HL-60 (cell line): ENCODE data around the gene ODAPH.

Source experiments
- POLR2AphosphoS5 ChIP-seq: IDR thresholded peaks from 2 replicates; pipeline ENCODE4 v1.6.1; 2012; ENCODE audit warnings: low read depth
- TF ChIP-seq, protein P1 (sequence below): IDR thresholded peaks from one replicate; pipeline ENCODE4 v1.5.1; 2011; ENCODE audit warnings: low read length, control low read depth, inconsistent platforms; ENCODE audit not compliant: insufficient read depth

DNA sequence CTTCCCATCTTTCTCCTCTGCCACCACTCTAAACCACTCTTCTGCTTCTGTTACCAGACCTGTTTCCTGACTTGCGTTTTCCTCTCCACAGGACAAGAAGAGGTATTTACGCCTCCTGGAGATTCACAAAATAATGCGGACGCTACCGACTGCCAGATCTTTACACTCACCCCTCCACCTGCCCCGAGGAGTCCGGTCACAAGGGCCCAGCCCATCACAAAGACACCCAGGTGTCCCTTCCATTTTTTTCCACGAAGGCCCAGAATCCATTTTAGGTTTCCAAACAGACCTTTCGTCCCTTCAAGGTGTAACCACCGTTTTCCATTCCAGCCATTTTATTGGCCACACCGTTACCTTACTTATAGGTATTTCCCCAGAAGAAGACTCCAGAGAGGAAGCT lies 8.2 kb downstream of the ODAPH start:
- TF ChIP-seq, protein P1, sequence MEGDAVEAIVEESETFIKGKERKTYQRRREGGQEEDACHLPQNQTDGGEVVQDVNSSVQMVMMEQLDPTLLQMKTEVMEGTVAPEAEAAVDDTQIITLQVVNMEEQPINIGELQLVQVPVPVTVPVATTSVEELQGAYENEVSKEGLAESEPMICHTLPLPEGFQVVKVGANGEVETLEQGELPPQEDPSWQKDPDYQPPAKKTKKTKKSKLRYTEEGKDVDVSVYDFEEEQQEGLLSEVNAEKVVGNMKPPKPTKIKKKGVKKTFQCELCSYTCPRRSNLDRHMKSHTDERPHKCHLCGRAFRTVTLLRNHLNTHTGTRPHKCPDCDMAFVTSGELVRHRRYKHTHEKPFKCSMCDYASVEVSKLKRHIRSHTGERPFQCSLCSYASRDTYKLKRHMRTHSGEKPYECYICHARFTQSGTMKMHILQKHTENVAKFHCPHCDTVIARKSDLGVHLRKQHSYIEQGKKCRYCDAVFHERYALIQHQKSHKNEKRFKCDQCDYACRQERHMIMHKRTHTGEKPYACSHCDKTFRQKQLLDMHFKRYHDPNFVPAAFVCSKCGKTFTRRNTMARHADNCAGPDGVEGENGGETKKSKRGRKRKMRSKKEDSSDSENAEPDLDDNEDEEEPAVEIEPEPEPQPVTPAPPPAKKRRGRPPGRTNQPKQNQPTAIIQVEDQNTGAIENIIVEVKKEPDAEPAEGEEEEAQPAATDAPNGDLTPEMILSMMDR, result no peak
- no peak for TF ChIP-seq POLR2AphosphoS5
